SK-MEL-5 (cell line): ENCODE data around the gene CLEC19A. TPM values are rescaled to one million over a fixed set of nuclear protein-coding genes. Genes with fewer than 3 reads are reported as not detected.

ENCODE experiments used
- DNase-seq: peaks from one replicate; pipeline ENCODE4 v3.0.0-alpha.2; 2016; ENCODE audit warnings: low read depth, low spot score
- in situ Hi-C: cut with HindIII; loops from 2 replicates; pipeline ENCODE4 v1.10.0; 2016; ENCODE audit warnings: low sequenced_read_pairs, high pct_unique_total_duplicates, low pct_unique_long_range_greater_than_20kb
- polyA plus RNA-seq, 2 experiments: library from polyadenylated mRNA; depleted of rRNA; stranded (reverse); fragments of >200 nt; gene quantifications; 2 replicates each; pipeline ENCODE4 v1.2.3, GENCODE V29; 2015
- total RNA-seq: library from RNA; depleted of rRNA; stranded (reverse); fragments of >200 nt; shearing (Covaris generic); gene quantifications from 2 replicates; pipeline ENCODE4 v1.2.3, GENCODE V29; 2014; rRNA removed

Gene CLEC19A
- not detected in 2 replicates for total RNA-seq
- polyA plus RNA-seq (2015; cell fraction: cytosol; rRNA removed): not detected in 2 replicates
- not detected in 2 replicates for polyA plus RNA-seq (2015; cell fraction: nucleus; rRNA removed)

DNA sequence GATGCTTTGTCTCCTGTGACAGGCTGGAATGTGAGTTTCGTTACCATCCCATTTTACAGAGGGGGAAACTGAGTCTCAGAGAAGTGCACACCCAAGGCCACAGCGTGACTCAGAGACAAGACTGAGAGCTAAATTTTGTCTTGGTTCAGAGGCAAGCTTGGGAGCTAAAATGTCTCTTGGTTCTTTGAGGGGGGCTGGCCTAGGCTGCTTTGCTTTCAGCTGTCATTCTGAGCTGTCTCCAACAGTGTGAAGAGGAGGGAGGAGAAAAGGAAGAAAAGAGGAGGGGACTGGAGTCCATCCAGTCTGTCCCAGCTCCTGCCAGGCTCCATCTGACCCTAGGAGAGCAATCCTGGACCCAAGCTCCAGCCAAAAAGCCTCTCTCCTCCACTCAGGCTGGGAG, at the start of gene CLEC19A:
TSS of gene CLEC19A (plus strand) at position 301 of the 400 bp plus-strand sequence. CDS start 121 bp downstream, outside the sequence.
- DNase-seq: no peak
- in situ Hi-C loops: no loop called here

GRCh38 chr16:19235886-19236285, 49.6 kb upstream of the CLEC19A start:
- DNase-seq: no peak
- in situ Hi-C loops: no loop called here

- in situ Hi-C loops: no loop called here
- DNase-seq: no peak
Observed at GRCh38 chr16:19236561-19237209, 48.8 kb upstream of the CLEC19A start.

DNA sequence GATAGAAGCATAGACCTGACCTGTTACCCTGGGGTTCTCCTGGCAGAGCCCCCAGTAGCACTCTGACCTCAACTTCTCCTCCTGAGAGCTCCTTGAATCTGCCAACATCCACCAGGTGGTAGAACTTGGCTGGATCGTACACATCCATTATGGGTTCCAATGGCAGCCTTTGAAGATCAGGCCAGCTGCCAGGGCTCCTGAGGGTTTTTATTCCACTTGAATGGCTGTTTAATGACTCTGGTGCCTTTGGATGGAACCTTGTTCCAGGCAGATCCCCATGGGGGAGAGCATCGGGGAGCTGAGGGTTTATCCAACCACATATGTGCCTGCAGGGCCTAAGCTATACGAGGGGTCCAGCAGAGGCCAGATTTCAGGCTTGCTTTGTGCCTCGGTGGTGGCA, 47.1 kb upstream of the CLEC19A start:
- no peak for DNase-seq
- in situ Hi-C loops: no loop called here

- no peak for DNase-seq
- in situ Hi-C loops: no loop called here
Observed at GRCh38 chr16:19239511-19240155, 45.9 kb upstream of the CLEC19A start.

GRCh38 chr16:19240494-19240893, 45.0 kb upstream of the CLEC19A start:
- no peak for DNase-seq
- in situ Hi-C loops: no loop called here

GRCh38 chr16:19241512-19241911, 44.0 kb upstream of the CLEC19A start:
- no peak for DNase-seq
- in situ Hi-C loops: no loop called here

GRCh38 chr16:19242186-19242585, 43.3 kb upstream of the CLEC19A start:
- DNase-seq: no peak
- in situ Hi-C loops: no loop called here

DNA sequence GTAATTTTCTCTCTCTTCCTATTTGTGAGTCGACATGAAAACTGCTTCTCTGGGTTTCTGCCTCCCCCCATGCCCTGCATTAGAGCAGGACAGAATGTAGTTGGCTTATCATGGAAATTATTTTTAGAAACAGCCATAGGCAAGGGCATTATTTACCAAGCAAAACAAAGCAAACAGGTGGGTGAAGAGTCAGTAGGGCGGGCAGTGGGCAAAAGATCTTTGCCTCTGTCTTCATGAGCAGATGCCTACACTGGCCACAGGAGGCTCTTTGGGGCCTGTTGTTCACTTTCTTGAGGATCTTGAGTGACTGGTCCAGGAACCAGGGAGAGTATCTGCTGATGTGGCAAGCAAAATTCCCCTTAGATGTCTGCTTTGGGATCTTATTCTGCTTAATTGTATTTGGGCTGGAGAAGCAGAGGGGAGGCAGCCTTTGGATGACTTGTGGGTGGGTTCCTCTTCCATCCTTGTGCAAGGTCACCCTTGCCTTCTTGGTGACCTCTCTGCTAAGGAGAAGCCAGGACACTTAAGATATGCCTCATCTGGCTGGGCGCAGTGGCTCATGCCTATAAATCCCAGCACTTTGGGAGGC, 42.5 kb upstream of the CLEC19A start:
- DNase-seq: no peak
- in situ Hi-C loops: no loop called here

- DNase-seq: no peak
- in situ Hi-C loops: no loop called here
Observed at GRCh38 chr16:19245326-19245925, 40.1 kb upstream of the CLEC19A start.

- DNase-seq: no peak
- in situ Hi-C loops: no loop called here
Observed at GRCh38 chr16:19252904-19253303, 32.6 kb upstream of the CLEC19A start.

DNA sequence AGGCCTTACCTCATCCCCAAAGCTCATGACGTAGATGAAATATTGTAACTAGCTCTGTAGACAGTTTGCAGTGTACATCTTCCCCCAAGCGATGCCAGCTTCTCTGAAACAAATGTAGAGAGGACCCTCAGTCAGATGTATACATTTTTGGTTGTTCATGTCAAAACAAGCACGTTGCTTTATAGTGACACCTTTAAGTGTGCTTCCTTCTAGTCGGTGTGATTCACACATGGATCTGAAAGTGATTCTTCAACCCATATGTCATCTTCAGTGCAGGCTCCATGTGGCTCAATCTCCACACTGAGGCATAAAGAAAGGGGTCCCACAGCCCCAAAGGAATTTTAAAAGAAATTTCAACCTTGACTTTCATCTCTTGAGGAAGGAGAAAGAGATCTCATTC, 30.9 kb upstream of the CLEC19A start:
- no peak for DNase-seq
- in situ Hi-C loops: no loop called here

- no peak for DNase-seq
- in situ Hi-C loops: no loop called here
Observed at GRCh38 chr16:19264123-19264673, 21.3 kb upstream of the CLEC19A start.

- DNase-seq: no peak
- in situ Hi-C loops: no loop called here
Observed at GRCh38 chr16:19265380-19265930, 20.1 kb upstream of the CLEC19A start.

- no peak for DNase-seq
- in situ Hi-C loops: no loop called here
Observed at GRCh38 chr16:19266774-19267173, 18.8 kb upstream of the CLEC19A start.

DNA sequence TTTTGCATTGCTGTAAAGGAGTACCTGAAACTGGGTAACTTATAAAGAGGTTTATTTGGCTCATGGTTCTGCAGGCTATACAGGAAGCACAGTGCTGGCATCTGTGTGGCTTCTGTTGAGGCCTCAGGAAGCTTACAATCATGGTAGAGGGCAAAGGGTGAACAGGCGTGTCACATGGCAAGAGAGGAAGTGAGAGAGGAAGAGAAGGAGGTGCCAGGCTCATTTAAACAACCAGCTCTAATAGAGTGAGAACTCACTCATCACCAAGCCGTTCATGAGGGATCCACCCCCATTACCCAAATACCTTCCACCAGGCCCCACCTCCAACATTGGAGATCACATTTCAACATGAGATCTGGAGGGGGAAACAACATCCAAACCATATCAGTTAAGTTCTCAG, 16.4 kb upstream of the CLEC19A start:
- in situ Hi-C loops: no loop called here
- DNase-seq: no peak

DNA sequence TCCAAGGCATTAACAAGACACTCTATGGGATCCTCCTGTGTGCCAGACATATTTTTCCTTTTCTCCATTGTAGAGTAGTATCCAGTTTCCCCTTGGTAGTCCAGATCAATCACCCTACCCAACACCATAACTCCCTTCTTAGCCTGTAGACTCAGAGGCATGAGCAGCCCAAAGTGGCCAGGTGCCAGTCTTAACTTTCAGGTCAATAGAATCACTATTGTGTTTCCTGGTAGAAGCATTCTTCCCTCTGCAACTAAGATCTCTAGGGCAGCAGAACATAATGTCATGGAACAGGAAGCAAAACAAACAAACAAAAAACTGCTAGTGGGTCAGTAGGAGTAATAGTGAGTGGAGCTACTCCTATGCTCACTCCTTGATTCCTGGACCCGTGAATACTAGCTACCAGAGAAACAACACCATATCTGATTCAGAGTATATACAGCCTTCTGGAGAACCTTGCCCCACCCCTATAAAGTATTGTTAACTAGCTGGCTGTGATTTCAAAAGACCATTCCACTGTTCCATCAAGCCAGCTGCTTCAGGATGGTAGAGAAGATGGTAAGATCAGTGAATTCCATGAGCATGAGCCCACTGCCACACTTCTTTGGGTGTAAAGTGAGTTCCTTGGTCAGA, 11.2 kb upstream of the CLEC19A start:
- in situ Hi-C loops: no loop called here
- DNase-seq: no peak

- in situ Hi-C loops: no loop called here
- DNase-seq: no peak
Observed at GRCh38 chr16:19278403-19278802, 7.1 kb upstream of the CLEC19A start.
